NB4 (cell line): ENCODE measurements around the gene TEP1.

Experiments used
- CTCF ChIP-seq: IDR thresholded peaks from one replicate; pipeline ENCODE4 v1.5.1; 2012; ENCODE audit warnings: low read depth, low read length
- MYC ChIP-seq: IDR thresholded peaks from 2 replicates; pipeline ENCODE4 v1.6.1; 2011; ENCODE audit warnings: low read depth, low read length
- POLR2A ChIP-seq: IDR thresholded peaks from 2 replicates; pipeline ENCODE4 v1.6.1; 2011; ENCODE audit warnings: mild to moderate bottlenecking; ENCODE audit not compliant: insufficient read length; ENCODE audit errors: extremely low read depth

GRCh38 chr14:20334017-20334416 is 79.3 kb downstream of the TEP1 start:
- TF ChIP-seq CTCF (no peak), POLR2A (no peak), MYC (no peak)
